ENCODE measurements around the gene RUBCN. TPM values are rescaled to one million over a fixed set of nuclear protein-coding genes. Genes with fewer than 3 reads are reported as not detected.
"Not testable (repeated sequence)": the region's sequence is repeated elsewhere in the genome, so short reads cannot be mapped to it uniquely, and the experiment has no call there.

RUBCN gene
- total RNA-seq, 1 experiment from 2014 or later: 37.9 TPM

GRCh38 chr3:197654998-197655330 is 81.7 kb downstream of the RUBCN start:
- DNase-seq (ENCODE audit: low read depth, low spot score); H3K27me3 ChIP-seq (ENCODE audit: control insufficient read depth, insufficient read depth, low read length); H3K4me3 ChIP-seq (ENCODE audit: low read depth in 2 of 2, low read length in 2 of 2); H3K9me3 ChIP-seq (ENCODE audit: control insufficient read depth, insufficient read depth, low read depth, low read length); BruUV-seq (replicated peaks); CTCF ChIA-PET; H3K36me3 ChIP-seq (ENCODE audit: control insufficient read depth, insufficient read depth, low read length); H3K4me1 ChIP-seq (ENCODE audit: control insufficient read depth, insufficient read depth, low read length); H3K27ac ChIP-seq (ENCODE audit: low read length); intact Hi-C loops (cut with micrococcal nuclease; ENCODE audit: unreplicated experiment); in situ Hi-C loops (cut with HindIII; ENCODE audit: low pct_unique_long_range_greater_than_20kb, low sequenced_read_pairs): not testable (repeated sequence)
- POLR2A ChIA-PET: interaction anchor here (0.6 kb wide), 1 partner anchor 19 kb away, joined by 3 read pairs; no protein-coding TSS in a partner anchor
- peak; percentile 75 for ATAC-seq

GRCh38 chr3:197654090-197654997 is 82.4 kb downstream of the RUBCN start:
- in situ Hi-C loops (cut with HindIII; ENCODE audit: low pct_unique_long_range_greater_than_20kb, low sequenced_read_pairs); H3K27me3 ChIP-seq (ENCODE audit: control insufficient read depth, insufficient read depth, low read length); DNase-seq (ENCODE audit: low read depth, low spot score); BruUV-seq (replicated peaks); H3K27ac ChIP-seq (ENCODE audit: low read length); intact Hi-C loops (cut with micrococcal nuclease; ENCODE audit: unreplicated experiment); H3K36me3 ChIP-seq (ENCODE audit: control insufficient read depth, insufficient read depth, low read length); H3K4me1 ChIP-seq (ENCODE audit: control insufficient read depth, insufficient read depth, low read length); CTCF ChIA-PET; H3K9me3 ChIP-seq (ENCODE audit: control insufficient read depth, insufficient read depth, low read depth, low read length): not testable (repeated sequence)
- H3K4me3 ChIP-seq (ENCODE audit: low read depth in 2 of 2, low read length in 2 of 2): peak overlapping the region; percentile 36 to 37
- ATAC-seq: peak; percentile 98
- POLR2A ChIA-PET: interaction anchor here (0.6 kb wide), 1 partner anchor 20 kb away, joined by 3 read pairs; no protein-coding TSS in a partner anchor

- H3K36me3 ChIP-seq (ENCODE audit: control insufficient read depth, insufficient read depth, low read length): not testable (repeated sequence)
Measured at GRCh38 chr3:197652860-197653259, 83.8 kb downstream of the RUBCN start.

GRCh38 chr3:197647649-197648048 is 89.1 kb downstream of the RUBCN start:
- ATAC-seq; H3K36me3 ChIP-seq (ENCODE audit: control insufficient read depth, insufficient read depth, low read length); H3K4me3 ChIP-seq (ENCODE audit: low read depth in 2 of 2, low read length in 2 of 2); BruUV-seq (replicated peaks); in situ Hi-C loops (cut with HindIII; ENCODE audit: low pct_unique_long_range_greater_than_20kb, low sequenced_read_pairs); H3K27me3 ChIP-seq (ENCODE audit: control insufficient read depth, insufficient read depth, low read length); POLR2A ChIA-PET; H3K4me1 ChIP-seq (ENCODE audit: control insufficient read depth, insufficient read depth, low read length); H3K9me3 ChIP-seq (ENCODE audit: control insufficient read depth, insufficient read depth, low read depth, low read length); H3K27ac ChIP-seq (ENCODE audit: low read length); DNase-seq (ENCODE audit: low read depth, low spot score); intact Hi-C loops (cut with micrococcal nuclease; ENCODE audit: unreplicated experiment); CTCF ChIA-PET: not testable (repeated sequence)

More at GRCh38 chr3:197652860-197653259, 83.8 kb downstream of the RUBCN start:
- in situ Hi-C loops (cut with HindIII; ENCODE audit: low pct_unique_long_range_greater_than_20kb, low sequenced_read_pairs); H3K27ac ChIP-seq (ENCODE audit: low read length); DNase-seq (ENCODE audit: low read depth, low spot score); CTCF ChIA-PET; BruUV-seq (replicated peaks); H3K27me3 ChIP-seq (ENCODE audit: control insufficient read depth, insufficient read depth, low read length); POLR2A ChIA-PET; H3K4me3 ChIP-seq (ENCODE audit: low read depth in 2 of 2, low read length in 2 of 2); H3K4me1 ChIP-seq (ENCODE audit: control insufficient read depth, insufficient read depth, low read length); H3K9me3 ChIP-seq (ENCODE audit: control insufficient read depth, insufficient read depth, low read depth, low read length); ATAC-seq; intact Hi-C loops (cut with micrococcal nuclease; ENCODE audit: unreplicated experiment): not testable (repeated sequence)

GRCh38 chr3:197647191-197647590 is 89.5 kb downstream of the RUBCN start:
- intact Hi-C loops (cut with micrococcal nuclease; ENCODE audit: unreplicated experiment); H3K9me3 ChIP-seq (ENCODE audit: control insufficient read depth, insufficient read depth, low read depth, low read length); in situ Hi-C loops (cut with HindIII; ENCODE audit: low pct_unique_long_range_greater_than_20kb, low sequenced_read_pairs); DNase-seq (ENCODE audit: low read depth, low spot score); CTCF ChIA-PET; BruUV-seq (replicated peaks); POLR2A ChIA-PET; H3K4me3 ChIP-seq (ENCODE audit: low read depth in 2 of 2, low read length in 2 of 2); H3K36me3 ChIP-seq (ENCODE audit: control insufficient read depth, insufficient read depth, low read length); ATAC-seq; H3K4me1 ChIP-seq (ENCODE audit: control insufficient read depth, insufficient read depth, low read length); H3K27me3 ChIP-seq (ENCODE audit: control insufficient read depth, insufficient read depth, low read length); H3K27ac ChIP-seq (ENCODE audit: low read length): not testable (repeated sequence)

GRCh38 chr3:197646294-197646693 is 90.4 kb downstream of the RUBCN start:
- ATAC-seq; POLR2A ChIA-PET; in situ Hi-C loops (cut with HindIII; ENCODE audit: low pct_unique_long_range_greater_than_20kb, low sequenced_read_pairs): not testable (repeated sequence)

GRCh38 chr3:197637556-197637955 is 99.1 kb downstream of the RUBCN start:
- POLR2A ChIA-PET; H3K4me1 ChIP-seq (ENCODE audit: control insufficient read depth, insufficient read depth, low read length); intact Hi-C loops (cut with micrococcal nuclease; ENCODE audit: unreplicated experiment); BruUV-seq (replicated peaks); H3K36me3 ChIP-seq (ENCODE audit: control insufficient read depth, insufficient read depth, low read length); DNase-seq (ENCODE audit: low read depth, low spot score); H3K9me3 ChIP-seq (ENCODE audit: control insufficient read depth, insufficient read depth, low read depth, low read length); H3K27ac ChIP-seq (ENCODE audit: low read length); ATAC-seq; CTCF ChIA-PET; H3K4me3 ChIP-seq (ENCODE audit: low read depth in 2 of 2, low read length in 2 of 2); in situ Hi-C loops (cut with HindIII; ENCODE audit: low pct_unique_long_range_greater_than_20kb, low sequenced_read_pairs); H3K27me3 ChIP-seq (ENCODE audit: control insufficient read depth, insufficient read depth, low read length): not testable (repeated sequence)

More at GRCh38 chr3:197646294-197646693, 90.4 kb downstream of the RUBCN start:
- DNase-seq (ENCODE audit: low read depth, low spot score); H3K27ac ChIP-seq (ENCODE audit: low read length); H3K4me1 ChIP-seq (ENCODE audit: control insufficient read depth, insufficient read depth, low read length); BruUV-seq (replicated peaks); H3K27me3 ChIP-seq (ENCODE audit: control insufficient read depth, insufficient read depth, low read length); H3K9me3 ChIP-seq (ENCODE audit: control insufficient read depth, insufficient read depth, low read depth, low read length); H3K4me3 ChIP-seq (ENCODE audit: low read depth in 2 of 2, low read length in 2 of 2); H3K36me3 ChIP-seq (ENCODE audit: control insufficient read depth, insufficient read depth, low read length); intact Hi-C loops (cut with micrococcal nuclease; ENCODE audit: unreplicated experiment); CTCF ChIA-PET: not testable (repeated sequence)

All from Panc1 (cell line).